ENCODE results near the gene TTLL7. TPM values are rescaled to one million over a fixed set of nuclear protein-coding genes. Genes with fewer than 3 reads are reported as not detected.

TTLL7 gene
- polyA plus RNA-seq, 2 of the 4 experiments (the other 2 are of a cell fraction) = 1.6 to 5.7 TPM

- WGBS (ENCODE audit: missing lambda C conversion rate) = 7% methylated on average over 2 of the region's 2 CpGs
- no peaks in the 10 kb centered on the region for H3K9me3 ChIP-seq
- ATAC-seq = peak in 1 of 2 experiments; percentile 34; a peak in 1 of 6 replicates
- ChIA-PET POLR2A (no interaction called here), CTCF (no interaction called here)
- H3K27ac ChIP-seq = no peak overlapping the region
- no peak for FAIRE-seq
- no peak overlapping the region for H3K4me3 ChIP-seq
- peak; percentile 7; the same call in 1 of the 3 replicates for TF ChIP-seq CTCF (IDR thresholded peaks at IDR 0.05)
- no peak for TF ChIP-seq BHLHE40 (IDR thresholded peaks at IDR 0.05; ENCODE audit: low read depth, low read length)
- DNase-seq (ENCODE audit: low read depth in 1 of 2, low spot score in 1 of 2) = peak in 1 of 2 experiments; percentile 23
- H3K4me1 ChIP-seq = no peaks in the 10 kb centered on the region
- H3K4me2 ChIP-seq = no peak overlapping the region
These were observed 116.0 kb downstream of the TTLL7 start for GRCh38 chr1:83882906-83883305.

GRCh38 chr1:83872515-83872914 is 126.4 kb downstream of the TTLL7 start:
- POLR2A ChIA-PET = no interaction called here
- Histone ChIP-seq H3K4me1 (no peaks in the 10 kb centered on the region), H3K4me2 (no peak overlapping the region), H3K4me3 (no peak overlapping the region), H3K9me3 (no peaks in the 10 kb centered on the region), H3K27ac (no peak overlapping the region)
- TF ChIP-seq HOXB13 (CRISPR knock-in tag; IDR thresholded peaks at IDR 0.05; ENCODE audit: low read depth) = no peak
- no peak for TF ChIP-seq KDM1A (IDR thresholded peaks at IDR 0.05; ENCODE audit: low read depth)
- no peak for TF ChIP-seq CHD2 (IDR thresholded peaks at IDR 0.05; ENCODE audit: low read length, partially characterized antibody)
- TF ChIP-seq TFCP2L1 (CRISPR knock-in tag; IDR thresholded peaks at IDR 0.05) = no peak
- TF ChIP-seq RCOR1 (IDR thresholded peaks at IDR 0.05; ENCODE audit: low read depth, low read length) = no peak
- no peak for TF ChIP-seq TP53 (CRISPR knock-in tag; IDR thresholded peaks at IDR 0.05)
- TF ChIP-seq EHMT2 (IDR thresholded peaks at IDR 0.05; ENCODE audit: low read depth) = no peak
- TF ChIP-seq ATOH8 (CRISPR knock-in tag; IDR thresholded peaks at IDR 0.05; ENCODE audit: low read depth) = no peak
- no peak for TF ChIP-seq POLR2AphosphoS2 (conservative IDR thresholded peaks at IDR 0.05; ENCODE audit: low read length)
- TF ChIP-seq ZNF302 (CRISPR knock-in tag; IDR thresholded peaks at IDR 0.05) = no peak
- no peak for TF ChIP-seq FOSB (CRISPR knock-in tag; IDR thresholded peaks at IDR 0.05)
- no peak for TF ChIP-seq PHF8 (IDR thresholded peaks at IDR 0.05; ENCODE audit: borderline replicate concordance, low read depth)
- TF ChIP-seq RARB (CRISPR knock-in tag; IDR thresholded peaks at IDR 0.05) = no peak
- no peak for TF ChIP-seq MAFK (IDR thresholded peaks at IDR 0.05; ENCODE audit: partially characterized antibody)
- no peak for TF ChIP-seq CBX8 (IDR thresholded peaks at IDR 0.05)
- ATAC-seq (no peak), FAIRE-seq (no peak), DNase-seq (ENCODE audit: low read depth in 1 of 2, low spot score in 1 of 2) (no peak)
- 19% methylated on average over 2 of the region's 2 CpGs for WGBS (ENCODE audit: missing lambda C conversion rate)
- CTCF ChIA-PET = no interaction called here

GRCh38 chr1:83864991-83865390 is 133.9 kb downstream of the TTLL7 start:
- Histone ChIP-seq H3K4me2 (no peak overlapping the region), H3K4me3 (no peak overlapping the region), H3K9me3 (no peaks in the 10 kb centered on the region), H3K27ac (no peak overlapping the region), H3K4me1 (no peaks in the 10 kb centered on the region)
- DNase-seq (ENCODE audit: low read depth in 1 of 2, low spot score in 1 of 2) (no peak), FAIRE-seq (no peak), ATAC-seq (no peak)
- ChIA-PET POLR2A (no interaction called here), CTCF (no interaction called here)
- TF ChIP-seq CHD2 (IDR thresholded peaks at IDR 0.05; ENCODE audit: low read length, partially characterized antibody) = no peak
- TF ChIP-seq CBX8 (IDR thresholded peaks at IDR 0.05) = no peak
- no peak for TF ChIP-seq HEYL (CRISPR knock-in tag; IDR thresholded peaks at IDR 0.05)
- TF ChIP-seq TFCP2L1 (CRISPR knock-in tag; IDR thresholded peaks at IDR 0.05) = no peak
- no peak for TF ChIP-seq EHMT2 (IDR thresholded peaks at IDR 0.05; ENCODE audit: low read depth)
- no peak for TF ChIP-seq RNF2 (IDR thresholded peaks at IDR 0.05; ENCODE audit: borderline replicate concordance, low read depth)
- no peak for TF ChIP-seq NR3C1 (IDR thresholded peaks at IDR 0.05)
- no peak for TF ChIP-seq ZFP36 (IDR thresholded peaks at IDR 0.05; ENCODE audit: borderline replicate concordance, partially characterized antibody)
- TF ChIP-seq CHD4 (IDR thresholded peaks at IDR 0.05; ENCODE audit: borderline replicate concordance) = no peak
- TF ChIP-seq E2F6 (IDR thresholded peaks at IDR 0.05; ENCODE audit: borderline replicate concordance, low read depth) = no peak
- TF ChIP-seq EHF (CRISPR knock-in tag; IDR thresholded peaks at IDR 0.05) = no peak
- no peak for TF ChIP-seq USF2 (IDR thresholded peaks at IDR 0.05)
- TF ChIP-seq ATOH8 (CRISPR knock-in tag; IDR thresholded peaks at IDR 0.05; ENCODE audit: low read depth) = no peak
- TF ChIP-seq MYC (IDR thresholded peaks at IDR 0.05; ENCODE audit: borderline replicate concordance, low read length) = no peak
- TF ChIP-seq TP53 (CRISPR knock-in tag; IDR thresholded peaks at IDR 0.05) = no peak
- no peak for TF ChIP-seq BHLHE40 (IDR thresholded peaks at IDR 0.05; ENCODE audit: low read depth, low read length)
- no peak for TF ChIP-seq MAFK (IDR thresholded peaks at IDR 0.05; ENCODE audit: partially characterized antibody)
- no peak for TF ChIP-seq ELK1 (IDR thresholded peaks at IDR 0.05; ENCODE audit: low read depth, low read length)
- WGBS (ENCODE audit: missing lambda C conversion rate) = 54% methylated on average over 2 of the region's 2 CpGs
